Activated T-cell treated with anti-CD3 and anti-CD28 coated beads for 1 hour (primary cell): ENCODE results near the gene VPS13D.

Experiments used
- DNase-seq: peaks from one replicate; pipeline ENCODE4 v3.0.0-alpha.2; 2020; ENCODE audit warnings: low read depth

The VPS13D gene

GRCh38 chr1:12540580-12541273, 310.9 kb downstream of the VPS13D start:
- no peak for DNase-seq

- no peak for DNase-seq
These were observed 311.7 kb downstream of the VPS13D start for GRCh38 chr1:12541274-12542137.

GRCh38 chr1:12542138-12542465, 312.3 kb downstream of the VPS13D start:
- no peak for DNase-seq

DNA sequence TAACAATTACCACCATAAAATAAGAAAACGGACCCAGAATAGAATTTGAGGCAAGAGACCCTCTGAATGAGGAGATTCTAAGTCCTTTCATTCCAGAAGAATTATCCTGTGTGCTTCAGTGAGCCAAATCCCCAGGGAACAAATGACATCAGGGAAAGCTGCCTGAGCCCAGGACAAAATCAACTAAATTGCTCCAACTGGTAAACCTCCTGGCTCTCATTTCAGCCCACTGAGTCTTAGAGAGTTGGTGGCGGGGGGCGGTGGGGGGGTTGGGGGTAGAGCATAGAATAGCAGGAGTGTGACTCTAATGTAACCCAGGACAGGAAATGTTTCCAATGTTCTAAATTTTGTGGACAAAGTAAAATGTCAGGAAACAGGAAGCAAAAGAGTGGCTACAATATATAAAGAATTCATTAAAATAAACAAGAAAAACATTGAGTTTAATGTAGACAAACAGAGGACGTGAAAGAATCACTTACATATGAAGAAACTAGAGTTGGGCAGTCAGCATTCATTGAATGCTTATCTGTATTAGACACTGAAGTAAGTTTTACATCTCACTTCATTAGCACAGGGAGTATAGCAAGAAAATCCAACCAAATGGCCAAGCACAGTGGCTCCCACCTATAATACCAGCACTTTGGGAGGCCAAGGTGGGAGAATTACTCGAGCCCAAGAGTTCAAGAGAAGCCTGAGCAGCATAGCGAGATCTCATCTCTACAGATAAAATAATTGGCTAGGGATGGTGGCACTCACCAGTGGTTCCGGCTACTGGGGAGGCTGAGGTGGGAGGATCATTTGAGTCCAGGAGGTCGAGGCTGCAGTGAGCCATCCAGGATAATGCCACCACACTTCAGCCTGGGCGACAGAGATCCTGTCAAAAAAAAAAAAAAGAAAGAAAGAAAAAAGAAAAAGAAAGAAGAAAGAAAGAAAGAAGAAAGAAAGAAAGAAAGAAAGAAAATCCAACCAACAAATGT, 313.1 kb downstream of the VPS13D start:
- DNase-seq: no peak

GRCh38 chr1:12543740-12544154, 313.9 kb downstream of the VPS13D start:
- DNase-seq: no peak

GRCh38 chr1:12544357-12544756, 314.5 kb downstream of the VPS13D start:
- DNase-seq: no peak

- no peak for DNase-seq
These were observed 315.2 kb downstream of the VPS13D start for GRCh38 chr1:12544992-12545391.

DNA sequence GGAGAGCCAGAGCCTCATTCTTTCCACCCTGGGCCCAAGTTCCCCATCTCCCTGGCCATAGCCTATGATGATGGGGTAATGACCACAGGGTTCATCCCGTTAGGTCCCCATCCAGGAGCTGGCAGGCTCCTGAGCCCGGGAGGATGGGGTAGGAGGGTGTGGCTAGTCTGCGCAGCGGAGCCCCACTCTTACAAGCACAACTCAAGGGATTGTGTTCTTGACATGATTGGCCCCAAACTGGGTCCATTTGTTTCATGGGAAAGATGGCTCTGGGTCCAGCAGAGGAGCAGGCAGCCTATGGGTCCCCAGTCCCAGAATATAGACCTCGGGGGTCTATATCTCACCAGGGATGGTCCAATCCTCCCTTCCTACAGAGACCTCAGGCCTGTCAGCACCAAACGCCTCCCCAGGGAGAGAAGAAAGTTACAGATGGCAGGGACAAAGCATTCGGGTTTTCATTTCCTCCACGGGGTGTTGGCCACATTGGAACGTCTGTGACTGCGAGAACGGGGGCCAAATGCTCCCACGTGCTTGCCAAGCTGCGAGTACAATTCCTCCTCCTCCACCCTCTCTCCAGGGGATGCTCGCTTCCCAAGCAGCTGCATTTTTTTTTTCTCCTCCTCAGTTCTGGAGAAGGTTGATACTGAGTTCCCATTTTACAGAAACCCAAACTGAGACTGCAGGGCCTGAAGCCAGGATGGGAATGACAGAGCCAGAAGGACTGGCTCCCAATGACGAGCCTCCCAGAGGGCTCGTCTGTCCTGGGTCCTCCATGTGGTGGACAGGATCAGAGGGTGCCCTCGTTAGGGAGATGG, 317.1 kb downstream of the VPS13D start:
- no peak for DNase-seq

DNA sequence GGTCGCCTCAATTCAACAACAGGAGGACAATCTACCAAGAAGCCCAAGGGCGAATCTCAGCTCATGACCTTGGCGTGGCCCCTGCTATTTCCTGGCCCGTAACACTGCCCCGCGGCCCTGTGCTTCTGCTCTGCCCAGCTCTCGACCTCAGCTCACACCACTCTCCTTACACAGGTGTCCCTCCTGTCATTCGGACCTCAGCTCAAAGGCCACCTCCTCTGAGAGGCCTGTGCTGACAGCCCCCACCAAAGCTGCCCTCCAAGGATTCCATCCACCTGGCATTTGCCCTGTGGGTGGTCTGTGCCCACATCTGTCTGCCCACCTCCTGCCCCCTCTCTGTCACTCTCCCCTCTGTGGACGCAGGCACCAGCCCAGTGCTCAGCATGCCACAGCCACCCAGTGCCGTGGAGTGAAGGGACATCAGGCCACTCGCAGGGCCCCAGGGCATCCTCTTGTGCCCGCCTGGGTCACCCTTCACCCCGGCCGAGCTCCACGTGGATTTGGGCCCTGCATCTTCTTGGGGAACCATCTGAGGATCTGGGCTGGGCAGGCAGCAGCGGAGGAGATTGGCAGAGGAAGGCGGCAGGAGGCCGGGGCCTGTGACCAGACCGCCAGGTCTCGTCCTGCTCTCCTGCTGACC, 317.9 kb downstream of the VPS13D start:
- no peak for DNase-seq

- DNase-seq: no peak
These were observed 318.6 kb downstream of the VPS13D start for GRCh38 chr1:12548279-12548972.

DNA sequence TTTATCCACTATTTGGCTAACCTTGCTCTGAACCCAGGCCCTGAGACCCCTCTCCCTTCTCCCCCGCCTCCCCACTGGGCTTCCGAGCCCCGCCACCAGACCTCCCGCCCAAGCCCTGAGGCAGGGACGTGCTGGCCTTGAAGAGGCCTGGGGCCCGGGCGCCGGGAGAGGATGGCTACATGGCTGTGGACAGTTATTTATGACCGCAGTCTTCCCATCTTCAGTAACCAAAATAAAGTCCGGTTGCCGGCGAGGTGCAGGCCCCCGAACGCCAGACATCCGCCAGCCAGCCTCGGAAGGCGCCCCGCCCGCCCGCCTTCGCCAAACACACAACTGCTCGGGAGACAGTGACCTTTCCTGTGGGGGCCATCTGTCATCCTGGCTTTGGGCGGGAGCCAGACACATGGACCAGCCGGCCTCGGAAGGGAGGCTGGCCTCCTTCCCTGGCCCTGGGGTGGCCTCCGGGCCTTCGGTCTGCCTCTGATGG, 319.2 kb downstream of the VPS13D start:
- DNase-seq: no peak

GRCh38 chr1:12549460-12550349, 319.9 kb downstream of the VPS13D start:
- DNase-seq: no peak

- no peak for DNase-seq
These were observed 321.8 kb downstream of the VPS13D start for GRCh38 chr1:12551584-12551983.

- DNase-seq: no peak
These were observed 322.5 kb downstream of the VPS13D start for GRCh38 chr1:12552111-12552888.

- no peak for DNase-seq
These were observed 323.4 kb downstream of the VPS13D start for GRCh38 chr1:12552951-12553921.

DNA sequence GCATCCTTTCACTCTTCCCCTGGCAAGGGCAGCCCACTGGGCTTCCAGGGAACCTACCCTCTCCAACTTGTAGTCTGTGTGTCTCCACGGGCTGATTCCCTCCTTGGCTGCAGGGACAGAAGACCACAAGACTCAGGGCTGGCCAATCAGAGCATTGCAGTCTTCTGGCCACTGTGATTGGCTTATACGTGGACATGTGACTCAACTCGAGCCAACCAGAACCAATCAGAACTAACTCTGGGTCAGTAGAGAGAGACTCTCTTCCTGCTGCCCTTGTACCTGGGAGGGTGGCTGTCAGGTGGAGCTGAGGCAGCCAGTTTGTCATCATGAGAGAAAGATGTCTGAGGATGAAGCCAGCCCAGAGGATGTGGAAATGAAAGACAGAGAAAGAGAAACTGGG, 324.1 kb downstream of the VPS13D start:
- no peak for DNase-seq
